GM19025 (cell line): ENCODE data around the gene MSRB3.

Source experiments
- ATAC-seq: cut with Tn5 transposase; IDR thresholded peaks from one replicate; pipeline ENCODE4 v1.9.1; 2021; ENCODE audit warnings: mild to moderate bottlenecking, low read depth, moderate library complexity; ENCODE audit not compliant: unreplicated experiment

MSRB3 gene

GRCh38 chr12:65384240-65384639, 105.8 kb downstream of the MSRB3 start:
- no peak for ATAC-seq

DNA sequence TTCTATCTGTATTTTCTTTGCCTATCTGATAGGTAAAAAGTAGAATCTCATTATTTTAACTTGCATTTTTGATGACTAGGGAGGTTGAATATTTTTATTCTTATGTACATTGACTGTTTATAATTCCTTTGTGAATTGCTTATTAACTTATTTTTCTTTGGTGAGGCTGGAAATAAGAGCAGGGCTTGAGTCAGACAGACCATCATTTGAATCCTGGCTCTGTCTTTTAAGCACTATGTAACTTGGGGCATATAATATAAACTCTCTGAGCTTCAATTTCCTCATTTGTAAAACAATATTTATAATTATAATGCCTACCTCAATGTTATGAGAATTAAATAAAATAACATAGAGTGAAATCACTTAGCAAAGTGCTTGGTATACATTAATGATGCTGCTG, 108.9 kb downstream of the MSRB3 start:
- ATAC-seq = no peak

- no peak for ATAC-seq
Observed at GRCh38 chr12:65389436-65389835, 111.0 kb downstream of the MSRB3 start.

- ATAC-seq = no peak
Observed at GRCh38 chr12:65391711-65392110, 113.2 kb downstream of the MSRB3 start.

- ATAC-seq = no peak
Observed at GRCh38 chr12:65392491-65392890, 114.0 kb downstream of the MSRB3 start.

DNA sequence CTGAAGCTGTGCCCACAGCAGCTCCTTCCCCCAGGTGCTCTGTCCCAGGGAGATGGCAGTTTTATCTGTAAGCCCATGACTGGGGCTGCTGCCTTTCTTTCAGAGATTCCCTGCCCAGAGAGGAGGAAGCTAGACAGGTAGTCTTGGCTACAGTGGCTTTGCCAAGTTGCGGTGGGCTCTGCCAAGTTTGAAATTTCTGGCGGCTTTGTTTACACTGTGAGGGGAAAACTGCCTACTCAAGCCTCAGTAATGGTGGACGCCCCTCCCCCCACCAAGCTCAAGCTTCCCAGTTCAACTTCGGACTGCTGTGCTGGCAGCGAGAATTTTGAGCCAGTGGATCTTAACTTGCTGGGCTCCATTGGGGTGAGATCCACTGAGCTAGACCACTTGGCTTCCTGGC, 124.7 kb downstream of the MSRB3 start:
- ATAC-seq = no peak

GRCh38 chr12:65407388-65408149, 129.1 kb downstream of the MSRB3 start:
- ATAC-seq = no peak

- ATAC-seq = no peak
Observed at GRCh38 chr12:65408441-65408840, 130.0 kb downstream of the MSRB3 start.

GRCh38 chr12:65409726-65410125, 131.2 kb downstream of the MSRB3 start:
- ATAC-seq = no peak

GRCh38 chr12:65411171-65411570, 132.7 kb downstream of the MSRB3 start:
- ATAC-seq = no peak

GRCh38 chr12:65414526-65414925, 136.0 kb downstream of the MSRB3 start:
- no peak for ATAC-seq

DNA sequence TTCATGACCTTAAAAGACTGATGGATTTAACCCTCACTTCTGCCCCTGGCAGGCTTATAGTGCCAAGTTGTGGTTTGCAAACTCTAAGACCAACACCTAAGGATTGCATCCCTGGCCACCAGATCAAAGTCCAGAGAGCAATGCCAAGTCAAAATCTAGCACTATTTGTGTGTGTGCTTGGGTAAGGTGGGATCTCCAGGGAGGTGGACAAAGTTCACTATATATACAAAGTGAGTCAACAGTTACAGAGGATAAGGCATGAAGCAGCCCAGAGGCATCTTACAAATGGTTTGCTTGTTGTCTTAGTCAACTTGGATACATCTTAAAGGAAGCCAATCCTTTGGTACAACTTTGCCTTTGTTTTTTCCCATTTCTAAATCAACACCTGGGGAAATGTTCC, 137.3 kb downstream of the MSRB3 start:
- ATAC-seq = no peak

DNA sequence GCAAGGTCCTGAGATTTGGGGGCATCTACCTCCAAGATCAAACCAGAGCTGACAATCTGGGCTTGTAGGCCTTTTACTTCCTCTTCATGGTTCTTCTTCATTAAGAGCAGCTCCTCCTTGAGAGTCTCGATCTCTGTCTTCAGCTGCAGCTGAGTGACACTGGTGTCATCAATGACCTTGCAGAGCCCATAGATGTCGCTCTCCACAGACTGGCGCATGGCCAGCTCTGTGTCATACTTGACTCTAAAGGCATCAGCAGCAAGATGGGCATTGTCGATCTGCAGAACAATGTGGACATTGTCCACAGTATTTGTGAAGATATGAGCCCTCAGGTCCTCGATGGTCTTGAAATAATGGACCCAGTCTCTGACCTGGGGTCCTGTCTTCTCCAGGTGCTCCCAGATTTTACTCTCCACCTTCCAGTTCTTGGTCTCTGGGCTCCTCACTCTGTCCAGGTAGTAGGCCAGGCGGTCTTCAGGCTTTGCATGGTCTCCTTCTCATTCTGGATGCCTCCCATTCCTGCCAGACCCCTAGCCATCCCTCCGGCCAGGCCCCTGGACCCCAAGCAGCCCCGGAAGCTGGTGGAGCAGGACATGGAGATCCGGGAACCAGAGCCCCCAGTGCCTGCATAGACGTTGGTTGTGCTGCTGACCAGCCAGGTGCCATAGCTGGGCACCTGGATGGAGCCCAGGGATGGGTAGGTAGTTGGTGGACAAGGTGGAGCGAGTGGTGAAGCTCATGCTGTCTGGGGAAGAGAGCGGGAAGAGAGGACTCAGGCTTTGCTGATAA, 141.0 kb downstream of the MSRB3 start:
- no peak for ATAC-seq

DNA sequence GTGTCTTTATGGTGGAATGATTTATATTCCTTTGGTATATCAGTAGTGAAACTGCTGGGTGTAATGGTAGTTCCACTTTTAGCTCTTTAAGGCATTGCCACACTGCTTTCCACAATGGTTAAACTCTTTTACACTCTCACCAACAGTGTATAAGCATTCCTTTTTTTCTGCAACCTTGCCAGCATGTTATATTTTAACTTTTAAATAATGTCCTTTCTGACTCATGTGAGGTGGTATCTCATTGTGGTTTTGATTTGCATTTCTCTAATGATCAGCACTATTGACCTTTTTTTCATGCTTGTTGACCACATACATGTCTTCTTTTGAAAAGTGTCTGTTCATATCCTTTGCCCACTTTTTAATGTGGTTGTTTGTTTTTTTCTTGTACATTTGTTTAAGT, 142.5 kb downstream of the MSRB3 start:
- ATAC-seq = no peak

- no peak for ATAC-seq
Observed at GRCh38 chr12:65427646-65428045, 149.2 kb downstream of the MSRB3 start.

DNA sequence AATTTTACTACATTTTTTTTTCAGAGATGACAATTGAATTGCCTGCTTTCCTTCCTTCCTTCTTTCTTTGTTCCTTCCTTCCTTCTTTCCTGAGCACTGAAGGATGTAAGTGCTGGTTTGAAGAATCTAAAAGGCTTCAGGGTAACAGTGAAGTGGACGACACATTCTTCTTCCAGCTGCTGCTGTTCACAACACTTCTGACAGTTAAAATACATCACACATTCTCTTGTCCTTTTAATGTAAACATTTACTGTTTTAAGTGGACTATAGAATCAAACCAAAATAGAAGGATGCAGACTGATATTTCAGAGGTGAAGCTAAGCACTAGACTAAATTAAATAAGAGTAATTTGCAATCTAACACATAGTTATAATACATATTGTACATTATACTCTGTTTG, 151.5 kb downstream of the MSRB3 start:
- no peak for ATAC-seq

DNA sequence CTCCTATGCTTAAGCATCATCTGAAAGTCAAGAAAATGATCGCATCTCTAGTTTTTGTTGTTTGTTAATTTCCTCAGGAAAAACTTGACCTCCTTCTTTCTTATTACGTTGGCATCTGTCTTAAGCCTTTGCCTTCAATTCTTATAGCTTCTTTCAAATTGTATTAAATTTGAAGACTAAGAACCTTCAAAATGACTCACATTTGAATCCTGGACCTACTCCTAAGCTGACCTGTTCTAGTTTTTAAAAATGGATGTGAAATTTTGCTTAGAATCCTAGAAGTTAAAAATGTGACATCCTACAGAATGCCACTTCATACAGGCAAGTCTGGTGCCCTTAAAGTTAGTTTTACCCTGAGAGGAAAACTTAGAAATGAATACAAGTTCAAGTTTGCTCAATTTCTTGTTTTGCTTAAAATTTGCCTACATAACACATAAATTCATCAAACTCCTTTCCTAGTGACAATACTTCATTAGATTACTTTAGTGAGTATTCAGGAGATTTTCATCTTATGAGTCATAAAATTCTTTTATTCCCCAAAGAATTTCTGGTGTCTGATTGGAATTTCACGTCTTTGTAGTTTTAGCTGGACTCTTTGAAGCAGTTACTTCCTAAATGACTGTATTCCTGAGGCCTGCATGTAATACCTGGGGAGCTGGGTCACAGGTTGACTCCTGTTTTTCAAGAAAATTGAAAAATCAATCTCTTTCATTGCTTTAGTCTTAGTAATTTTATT, 152.3 kb downstream of the MSRB3 start:
- no peak for ATAC-seq

DNA sequence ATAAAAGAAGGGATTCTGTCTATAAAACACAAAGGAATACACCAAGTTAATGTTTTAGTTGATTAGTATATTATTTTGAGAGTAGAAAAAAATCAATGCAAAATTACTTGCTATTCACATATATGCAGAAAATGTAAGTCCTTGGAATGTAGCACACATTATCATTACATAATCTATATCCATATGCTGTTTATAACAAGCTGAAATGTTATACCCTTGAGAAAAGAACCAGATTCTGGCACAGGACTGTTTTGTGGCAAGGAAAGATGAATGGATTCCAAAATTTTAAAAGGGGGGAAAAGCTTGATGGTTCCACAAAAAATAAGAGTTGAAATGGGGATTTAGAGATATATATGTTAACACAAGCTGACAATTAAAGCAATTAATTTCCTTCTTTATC, 153.6 kb downstream of the MSRB3 start:
- no peak for ATAC-seq

DNA sequence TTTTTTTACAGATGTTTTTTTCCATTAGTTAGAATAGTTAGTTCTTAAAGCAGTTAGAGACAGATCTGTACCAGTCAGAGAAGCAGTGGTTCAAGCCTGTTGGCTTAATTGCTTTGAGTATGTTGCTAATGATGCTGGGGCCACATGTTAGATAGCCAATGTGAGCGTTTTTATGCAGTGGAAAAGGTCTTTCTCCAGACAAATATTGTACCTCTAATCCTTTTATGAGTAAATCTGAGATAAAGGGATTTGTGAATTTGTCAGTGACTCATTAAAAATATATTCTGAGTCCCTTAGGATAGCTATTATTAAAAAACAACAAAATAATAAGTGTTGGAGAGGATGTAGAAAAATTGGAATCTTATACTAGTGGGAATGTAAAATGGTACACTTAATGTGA, 154.2 kb downstream of the MSRB3 start:
- ATAC-seq = no peak

DNA sequence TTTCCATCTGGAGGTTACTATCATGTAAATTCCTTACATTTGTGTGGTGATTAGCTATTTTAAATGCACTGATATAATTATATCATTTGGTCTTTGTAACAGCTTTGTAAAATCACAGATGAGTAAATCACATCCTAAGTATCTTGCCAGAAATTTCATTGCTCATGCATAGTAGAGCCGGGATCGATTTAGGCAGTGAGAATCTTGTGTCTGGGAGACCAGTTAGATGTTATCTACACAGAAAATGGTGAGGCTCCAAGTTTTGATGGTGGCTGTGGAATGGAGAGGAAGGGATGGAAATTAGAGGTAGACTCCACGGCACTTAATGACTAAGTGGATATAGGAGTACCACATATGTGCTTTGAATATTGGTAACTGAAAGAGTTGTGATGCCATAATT, 156.3 kb downstream of the MSRB3 start:
- no peak for ATAC-seq

- no peak for ATAC-seq
Observed at GRCh38 chr12:65443038-65443437, 164.6 kb downstream of the MSRB3 start.
